SH-SY5Y (cell line): ENCODE measurements around the gene GPR15LG.

Experiments used
- GATA2 ChIP-seq: IDR thresholded peaks from 2 replicates; pipeline ENCODE4 v1.6.1; 2011; ENCODE audit warnings: mild to moderate bottlenecking, low read depth, low read length
- GATA3 ChIP-seq: IDR thresholded peaks from 2 replicates; pipeline ENCODE4 v1.6.1; 2011; ENCODE audit warnings: low read depth, mild to moderate bottlenecking, low read length, moderate library complexity

Gene GPR15LG

GRCh38 chr10:84224411-84225028 lies 50.9 kb downstream of the GPR15LG start:
- TF ChIP-seq GATA2 (no peak), GATA3 (no peak)

- TF ChIP-seq GATA3 (no peak), GATA2 (no peak)
These were observed 52.0 kb downstream of the GPR15LG start, which contains the start of gene LRIT2 for GRCh38 chr10:84225427-84226173. TSS of gene LRIT2 (minus strand) at chr10:84225544. CDS start at chr10:84225520, 24 bp downstream.

- no peak for TF ChIP-seq GATA2
- TF ChIP-seq GATA3: no peak
These were observed 53.0 kb downstream of the GPR15LG start for GRCh38 chr10:84226616-84227015.

GRCh38 chr10:84227810-84228209 lies 54.2 kb downstream of the GPR15LG start:
- TF ChIP-seq GATA3 (no peak), GATA2 (no peak)

- TF ChIP-seq GATA2: no peak
- TF ChIP-seq GATA3: no peak
These were observed 56.8 kb downstream of the GPR15LG start for GRCh38 chr10:84230359-84230758.

GRCh38 chr10:84232376-84232775 lies 58.8 kb downstream of the GPR15LG start:
- TF ChIP-seq GATA2: no peak
- TF ChIP-seq GATA3: no peak

- TF ChIP-seq GATA3 (no peak), GATA2 (no peak)
These were observed 60.3 kb downstream of the GPR15LG start for GRCh38 chr10:84233940-84234339.

- no peak for TF ChIP-seq GATA3
- TF ChIP-seq GATA2: no peak
These were observed 60.9 kb downstream of the GPR15LG start for GRCh38 chr10:84234479-84234878.
